HCT116 (cell line): Measurements from ENCODE around the gene TRPM1. TPM values are rescaled to one million over a fixed set of nuclear protein-coding genes. Genes with fewer than 3 reads are reported as not detected.

Source experiments
- ATAC-seq: fragments of 200-7000 bp; cut with Tn5 transposase; 2 replicates; pipeline ENCODE4 v1.9.1; 2020; ENCODE audit warnings: mild to moderate bottlenecking, moderate library complexity
- BruUV-seq: library from RNA; stranded (reverse); fragments of 400-500 nt; replicated peaks from 2 replicates; lab custom pipeline; 2021; lab: Mats Ljungman, UMichigan
- CTCF ChIA-PET: fragments of 300-600 bp; sonication (Branson Sonifier 250); formaldehyde crosslinking; loops from one replicate; lab custom pipeline; 2021; ENCODE audit warnings: antibody characterized with exemption; lab: Charles Lee
- POLR2A ChIA-PET: fragments of 300-600, 350-600 bp; sonication (Branson Sonifier 250); formaldehyde crosslinking; loops from one replicate; lab custom pipeline; 2021; ENCODE audit warnings: antibody characterized with exemption; lab: Charles Lee
- RAD21 ChIA-PET, 2 experiments: fragments of 300-600 bp; sonication (Branson Sonifier 250); formaldehyde crosslinking; loops; one replicate each; lab custom pipeline; 2023; ENCODE audit warnings: low total read pairs in 2 of 2; ENCODE audit not compliant: uncharacterized antibody in 2 of 2, unreplicated experiment in 2 of 2, low non-redundant PET in 1 of 2; lab: Charles Lee
- DNase-seq: peaks from one replicate; pipeline ENCODE4 v3.0.0-alpha.2; 2010; ENCODE audit warnings: low read depth, low spot score
- H2AFZ ChIP-seq: fragments of 200-600 bp; shearing (Covaris generic), sonication (generic); 2 replicates; pipeline ENCODE4 v1.6.1; 2017; ENCODE audit warnings: low read depth, mixed run types, mixed read lengths, antibody characterized with exemption, low read length; ENCODE audit not compliant: poor library complexity, severe bottlenecking
- H3K27ac ChIP-seq: 2 replicates; pipeline ENCODE4 v1.5.1; 2012; ENCODE audit warnings: low read depth, low read length
- H3K27me3 ChIP-seq: fragments of 200-600 bp; sonication (generic); 2 replicates; pipeline ENCODE4 v1.6.1; 2016; ENCODE audit warnings: mixed run types, low read length, mixed read lengths; ENCODE audit not compliant: insufficient read depth
- H3K36me3 ChIP-seq, 2 experiments: fragments of 200-500 bp in 1 of 2; fragments of 200-600 bp in 1 of 2; sonication (Bioruptor generic) in 1 of 2; sonication (generic) in 1 of 2; 2 replicates each; pipeline versions ENCODE4 v1.5.1 to v1.6.1; 2014 to 2016; ENCODE audit warnings: low read length in 2 of 2, inconsistent platforms in 1 of 2, mixed read lengths in 1 of 2, mixed run types in 1 of 2; ENCODE audit not compliant: insufficient read depth in 2 of 2, control insufficient read depth in 1 of 2
- H3K4me1 ChIP-seq, 2 experiments: fragments of 200-600 bp in 1 of 2; sonication (generic) in 1 of 2; 2 replicates each; pipeline versions ENCODE4 v1.5.1 to v1.6.1; 2012 to 2017; ENCODE audit warnings: low read length in 2 of 2, inconsistent platforms in 1 of 2, mild to moderate bottlenecking in 1 of 2, mixed read lengths in 1 of 2, mixed run types in 1 of 2, moderate library complexity in 1 of 2; ENCODE audit not compliant: insufficient read depth in 2 of 2, control insufficient read depth in 1 of 2
- H3K4me2 ChIP-seq: fragments of 200-600 bp; sonication (generic); 2 replicates; pipeline ENCODE4 v1.6.1; 2017; ENCODE audit warnings: mixed run types, low read length, mixed read lengths
- H3K4me3 ChIP-seq, 2 experiments: fragments of 200-600 bp in 1 of 2; sonication (generic) in 1 of 2; replicated peaks in 1 of 2; 2 replicates each; pipeline ENCODE4 v1.5.1; 2011 to 2016; ENCODE audit warnings: low read length in 2 of 2, control low read depth in 1 of 2, low read depth in 1 of 2, mild to moderate bottlenecking in 1 of 2, mixed read lengths in 1 of 2, mixed run types in 1 of 2
- H3K79me2 ChIP-seq: fragments of 200-600 bp; sonication (generic); 2 replicates; pipeline ENCODE4 v1.6.1; 2017; ENCODE audit warnings: mild to moderate bottlenecking, mixed run types, low read length, moderate library complexity, mixed read lengths; ENCODE audit not compliant: insufficient read depth
- H3K9ac ChIP-seq: fragments of 200-600 bp; sonication (generic); 2 replicates; pipeline ENCODE4 v1.6.1; 2016; ENCODE audit warnings: low read length, mixed read lengths
- H3K9me2 ChIP-seq: fragments of 200-600 bp; sonication (generic), shearing (Covaris generic); 2 replicates; pipeline ENCODE4 v1.6.1; 2017; ENCODE audit warnings: mixed run types, mild to moderate bottlenecking, moderate library complexity; ENCODE audit not compliant: insufficient read depth
- H3K9me3 ChIP-seq, 2 experiments: fragments of 200-500 bp in 1 of 2; fragments of 200-600 bp in 1 of 2; sonication (Bioruptor generic) in 1 of 2; sonication (generic) in 1 of 2; 2 replicates each; pipeline ENCODE4 v1.6.1; 2014 to 2017; ENCODE audit warnings: low read length in 2 of 2, mixed read lengths in 2 of 2, inconsistent platforms in 1 of 2, low read depth in 1 of 2, mild to moderate bottlenecking in 1 of 2, mixed run types in 1 of 2, moderate library complexity in 1 of 2; ENCODE audit not compliant: control insufficient read depth in 1 of 2, insufficient read depth in 1 of 2
- H4K20me1 ChIP-seq: fragments of 200-600 bp; sonication (generic), shearing (Covaris generic); 2 replicates; pipeline ENCODE4 v1.6.1; 2017; ENCODE audit warnings: mixed run types, mild to moderate bottlenecking, moderate library complexity; ENCODE audit not compliant: insufficient read depth
- EGR1 ChIP-seq: IDR thresholded peaks from 2 replicates; pipeline ENCODE4 v1.6.1; 2012; ENCODE audit warnings: low read depth
- EZH2 ChIP-seq: fragments of 200-600 bp; sonication (generic); IDR thresholded peaks from 2 replicates; pipeline ENCODE4 v1.6.1; 2017; ENCODE audit warnings: antibody characterized with exemption, mixed run types
- EZH2phosphoT487 ChIP-seq: fragments of 200-600 bp; IDR thresholded peaks from 2 replicates; pipeline ENCODE4 v1.6.1; 2018; ENCODE audit warnings: antibody characterized with exemption, borderline replicate concordance
- JUND ChIP-seq: IDR thresholded peaks from 2 replicates; pipeline ENCODE4 v1.6.1; 2012
- SRF ChIP-seq: IDR thresholded peaks from 2 replicates; pipeline ENCODE4 v1.6.1; 2012; ENCODE audit warnings: low read depth
- ZNF274 ChIP-seq: fragments of 200-500 bp; sonication (Bioruptor generic); IDR thresholded peaks from 2 replicates; pipeline ENCODE4 v1.6.1; 2014; ENCODE audit warnings: mild to moderate bottlenecking, low read depth, low read length, inconsistent platforms
- intact Hi-C: fragments of 100-400 bp; cut with micrococcal nuclease; formaldehyde crosslinking; loops from 2 replicates; pipeline ENCODE4 v1.10.0; 2022
- total RNA-seq: library from RNA; stranded (reverse); gene quantifications from one replicate; pipeline ENCODE4 v1.2.1, GENCODE V29; 2021; ENCODE audit not compliant: unreplicated experiment
- TF ChIP-seq, protein P1 (sequence below): IDR thresholded peaks from 2 replicates; pipeline ENCODE4 v1.6.1; 2012; ENCODE audit warnings: low read depth
- TF ChIP-seq, protein P2 (sequence below): IDR thresholded peaks from 2 replicates; pipeline ENCODE4 v1.6.1; 2012

Gene TRPM1
- total RNA-seq, 1 experiment from 2014 or later = not detected

DNA sequence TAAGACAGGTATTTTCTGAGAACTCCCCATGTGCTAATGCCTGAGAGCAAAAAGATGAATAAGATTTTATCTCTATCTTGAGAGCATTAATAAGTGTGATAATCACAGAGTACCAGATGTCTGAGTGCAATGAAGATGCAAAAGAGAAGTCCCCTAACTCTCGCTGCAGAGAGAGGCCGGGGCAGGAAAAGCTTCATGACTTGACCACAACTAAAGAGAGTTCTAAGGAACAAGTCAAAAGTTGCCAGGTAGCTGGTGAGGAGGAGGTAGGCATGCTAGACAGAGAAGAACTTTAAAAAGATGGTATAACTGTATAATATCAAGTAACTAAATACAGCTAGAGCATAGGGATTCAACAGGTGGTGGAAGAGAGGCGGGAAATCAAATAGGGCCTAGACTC lies 138.9 kb downstream of the TRPM1 start:
- Histone ChIP-seq H3K9me2 (no peaks in the 10 kb centered on the region), H4K20me1 (no peaks in the 10 kb centered on the region), H2AFZ (no peak overlapping the region), H3K4me1 (no peaks in the 10 kb centered on the region), H3K36me3 (peaks cover 0 to 9% of the 10 kb centered on the region in 2 experiments; a peak in 2 of 4 replicates), H3K9me3 (no peaks in the 10 kb centered on the region), H3K9ac (no peak overlapping the region), H3K27ac (no peak overlapping the region), H3K4me3 (no peak overlapping the region), H3K4me2 (no peak overlapping the region), H3K79me2 (no peaks in the 10 kb centered on the region), H3K27me3 (no peaks in the 10 kb centered on the region)
- TF ChIP-seq EZH2phosphoT487 = no peak
- no peak for TF ChIP-seq ZNF274
- no peak for TF ChIP-seq JUND
- TF ChIP-seq SRF = no peak
- no peak for TF ChIP-seq EGR1
- TF ChIP-seq, protein P1, sequence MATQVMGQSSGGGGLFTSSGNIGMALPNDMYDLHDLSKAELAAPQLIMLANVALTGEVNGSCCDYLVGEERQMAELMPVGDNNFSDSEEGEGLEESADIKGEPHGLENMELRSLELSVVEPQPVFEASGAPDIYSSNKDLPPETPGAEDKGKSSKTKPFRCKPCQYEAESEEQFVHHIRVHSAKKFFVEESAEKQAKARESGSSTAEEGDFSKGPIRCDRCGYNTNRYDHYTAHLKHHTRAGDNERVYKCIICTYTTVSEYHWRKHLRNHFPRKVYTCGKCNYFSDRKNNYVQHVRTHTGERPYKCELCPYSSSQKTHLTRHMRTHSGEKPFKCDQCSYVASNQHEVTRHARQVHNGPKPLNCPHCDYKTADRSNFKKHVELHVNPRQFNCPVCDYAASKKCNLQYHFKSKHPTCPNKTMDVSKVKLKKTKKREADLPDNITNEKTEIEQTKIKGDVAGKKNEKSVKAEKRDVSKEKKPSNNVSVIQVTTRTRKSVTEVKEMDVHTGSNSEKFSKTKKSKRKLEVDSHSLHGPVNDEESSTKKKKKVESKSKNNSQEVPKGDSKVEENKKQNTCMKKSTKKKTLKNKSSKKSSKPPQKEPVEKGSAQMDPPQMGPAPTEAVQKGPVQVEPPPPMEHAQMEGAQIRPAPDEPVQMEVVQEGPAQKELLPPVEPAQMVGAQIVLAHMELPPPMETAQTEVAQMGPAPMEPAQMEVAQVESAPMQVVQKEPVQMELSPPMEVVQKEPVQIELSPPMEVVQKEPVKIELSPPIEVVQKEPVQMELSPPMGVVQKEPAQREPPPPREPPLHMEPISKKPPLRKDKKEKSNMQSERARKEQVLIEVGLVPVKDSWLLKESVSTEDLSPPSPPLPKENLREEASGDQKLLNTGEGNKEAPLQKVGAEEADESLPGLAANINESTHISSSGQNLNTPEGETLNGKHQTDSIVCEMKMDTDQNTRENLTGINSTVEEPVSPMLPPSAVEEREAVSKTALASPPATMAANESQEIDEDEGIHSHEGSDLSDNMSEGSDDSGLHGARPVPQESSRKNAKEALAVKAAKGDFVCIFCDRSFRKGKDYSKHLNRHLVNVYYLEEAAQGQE = no peak
- no peak for TF ChIP-seq EZH2
- TF ChIP-seq, protein P2, sequence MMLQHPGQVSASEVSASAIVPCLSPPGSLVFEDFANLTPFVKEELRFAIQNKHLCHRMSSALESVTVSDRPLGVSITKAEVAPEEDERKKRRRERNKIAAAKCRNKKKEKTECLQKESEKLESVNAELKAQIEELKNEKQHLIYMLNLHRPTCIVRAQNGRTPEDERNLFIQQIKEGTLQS = no peak
- ChIA-PET RAD21 (no interaction called here), CTCF (no interaction called here), POLR2A (no interaction called here)
- DNase-seq (no peak), ATAC-seq (no peak)
- BruUV-seq = no TSS peak
- intact Hi-C loops = no loop called here
